ENCODE results near the gene PEX14. TPM values are rescaled to one million over a fixed set of nuclear protein-coding genes. Genes with fewer than 3 reads are reported as not detected.

Gene PEX14
- total RNA-seq, 1 experiment from 2014 or later = 14.0 TPM

DNA sequence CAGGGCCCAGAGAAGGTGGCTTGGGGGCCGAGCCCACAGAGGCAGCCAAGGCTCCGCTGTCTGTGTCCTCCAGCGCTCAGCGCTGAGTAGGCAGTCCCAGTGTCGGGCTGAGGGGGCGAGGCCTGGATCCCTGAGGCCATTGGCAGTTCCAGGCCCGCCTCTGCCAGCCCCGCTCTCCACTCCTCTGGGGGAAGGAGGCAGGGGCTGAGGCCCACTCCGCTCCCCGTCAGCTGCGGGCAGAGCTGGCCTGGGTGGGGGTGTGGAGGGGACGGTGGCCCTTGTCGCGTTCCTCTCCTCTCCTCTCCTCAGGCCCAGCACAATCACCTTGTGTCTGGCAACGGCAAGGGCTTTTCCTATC, 188.9 kb downstream of the PEX14 start:
- DNase-seq (ENCODE audit: low spot score) = no peak

DNA sequence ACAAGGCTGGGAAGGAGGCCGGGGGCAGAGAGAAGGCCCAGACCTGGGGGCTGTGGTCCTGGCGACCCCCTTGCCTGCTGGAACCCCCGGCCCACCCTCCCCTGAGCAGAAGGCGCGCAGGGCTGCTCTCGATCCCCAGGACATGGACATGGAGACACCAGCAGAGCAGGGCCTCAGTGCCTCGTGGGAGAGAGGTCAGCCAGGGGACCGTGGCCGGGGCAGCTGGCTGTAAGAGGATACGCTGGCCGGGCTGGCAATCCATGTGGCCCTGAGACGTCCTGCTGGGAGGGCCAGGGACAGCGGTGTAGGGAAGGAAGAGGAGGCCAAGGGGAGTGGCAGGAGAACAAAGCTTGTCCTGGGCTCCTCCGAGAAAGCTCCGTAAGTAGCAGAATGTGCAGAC, 189.5 kb downstream of the PEX14 start:
- no peak for DNase-seq (ENCODE audit: low spot score)

DNA sequence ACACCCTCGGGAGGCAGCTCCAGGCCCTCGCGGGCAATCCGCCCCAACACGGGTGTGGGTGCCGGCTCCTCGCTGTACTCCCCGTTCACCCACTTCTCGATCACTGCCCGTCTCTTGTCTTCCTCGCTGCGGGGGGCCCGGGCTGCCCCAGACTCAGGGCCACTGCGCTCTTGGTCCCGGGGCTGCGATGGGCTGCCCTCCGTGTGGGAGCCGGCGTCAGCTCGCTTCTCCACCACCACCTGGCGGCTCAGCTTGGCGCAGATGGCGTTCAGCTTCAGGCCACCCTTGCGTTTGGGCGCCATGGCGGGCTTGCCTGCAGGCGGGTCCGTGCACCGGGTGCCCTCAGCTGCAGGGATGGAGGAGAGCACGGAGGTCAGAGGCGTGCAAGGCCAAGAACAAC, 190.5 kb downstream of the PEX14 start:
- DNase-seq (ENCODE audit: low spot score) = no peak

DNA sequence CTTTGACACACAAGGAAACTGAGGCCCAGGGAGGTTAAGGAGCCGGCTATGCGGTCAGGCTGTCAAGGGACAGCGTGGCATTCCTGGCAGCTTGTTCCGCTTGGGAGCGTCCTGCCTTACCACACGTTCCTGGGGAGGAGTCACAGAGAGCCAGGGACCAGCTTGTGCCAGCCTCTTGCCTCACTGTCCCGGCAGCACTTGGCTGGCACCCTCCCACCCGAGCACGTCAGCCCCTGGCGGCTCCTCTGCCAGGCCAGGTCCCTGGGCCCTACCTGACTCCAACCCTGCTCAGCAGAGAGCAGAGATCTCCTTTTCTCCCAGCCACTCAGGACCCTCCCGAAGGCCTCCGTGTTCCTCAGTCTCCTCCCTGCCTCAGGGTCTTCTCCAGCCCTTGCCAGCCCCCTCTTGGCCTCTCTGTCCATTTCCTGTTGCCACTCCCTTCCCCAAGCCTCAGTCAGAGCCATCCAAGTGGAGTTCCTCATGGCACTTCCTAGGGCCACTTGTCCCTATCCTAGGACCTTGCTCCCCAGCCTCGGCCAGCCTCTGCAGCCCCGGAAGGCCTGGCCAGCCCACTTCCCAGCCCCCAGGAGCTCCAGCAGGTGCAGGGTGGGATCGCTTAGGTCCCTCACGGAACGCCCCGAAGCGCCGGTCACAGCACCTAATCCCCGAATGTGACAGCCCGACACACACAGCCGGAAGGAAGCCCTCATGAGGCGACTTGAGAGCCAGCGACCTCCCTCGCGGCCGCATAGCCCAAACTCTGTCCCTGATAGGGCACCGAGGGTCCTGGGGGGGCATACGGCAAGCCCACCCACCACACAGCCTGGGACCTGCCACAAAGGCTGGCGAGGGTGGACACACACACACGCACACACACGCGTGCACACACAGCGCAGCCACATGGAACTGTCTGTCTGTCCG, 191.4 kb downstream of the PEX14 start:
- DNase-seq (ENCODE audit: low spot score) = no peak

DNA sequence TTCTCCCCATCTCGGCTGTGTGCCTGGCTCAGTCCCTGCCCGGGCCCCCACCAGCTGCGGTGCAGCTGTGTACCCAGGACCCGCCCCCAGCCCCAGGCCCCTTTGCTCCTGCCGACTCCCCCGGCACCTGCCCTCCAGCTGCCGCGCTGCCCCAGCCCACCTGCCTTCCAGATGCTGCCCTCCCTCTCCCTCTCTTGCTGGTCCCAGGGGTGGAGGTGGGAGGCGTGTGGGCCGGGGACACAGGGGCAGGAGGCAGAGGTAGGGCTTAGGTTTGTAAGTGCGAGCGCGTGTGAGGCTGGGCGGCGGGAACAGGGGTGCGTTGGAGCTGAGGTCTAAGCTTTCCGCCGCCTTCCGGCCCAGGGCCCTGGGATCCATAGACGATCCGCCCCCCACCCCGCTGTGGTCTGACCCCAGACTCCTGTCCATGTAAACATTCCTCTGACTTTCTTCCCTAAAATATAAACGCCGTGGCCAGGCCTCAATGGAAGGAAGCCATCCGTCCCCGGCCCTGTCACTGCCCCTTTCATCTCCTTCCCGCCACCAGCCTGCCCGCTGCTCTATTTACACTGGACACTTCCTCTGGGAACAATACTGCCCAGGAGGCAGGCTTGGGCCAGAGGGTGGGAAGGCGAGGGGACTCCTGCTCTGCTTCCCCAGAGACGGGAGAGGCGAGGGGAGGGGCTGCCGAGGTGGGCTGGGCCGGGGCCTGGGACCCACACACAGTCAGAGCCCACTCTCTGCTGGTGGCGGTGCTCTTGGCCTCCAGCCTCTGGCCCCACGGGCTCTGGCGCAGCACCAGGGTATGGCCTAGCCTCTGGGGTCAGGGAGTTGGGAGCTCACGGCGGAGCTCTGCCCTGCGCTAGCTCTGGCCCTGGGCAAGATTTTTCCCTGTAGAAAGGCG, 193.4 kb downstream of the PEX14 start:
- DNase-seq (ENCODE audit: low spot score) = no peak

DNA sequence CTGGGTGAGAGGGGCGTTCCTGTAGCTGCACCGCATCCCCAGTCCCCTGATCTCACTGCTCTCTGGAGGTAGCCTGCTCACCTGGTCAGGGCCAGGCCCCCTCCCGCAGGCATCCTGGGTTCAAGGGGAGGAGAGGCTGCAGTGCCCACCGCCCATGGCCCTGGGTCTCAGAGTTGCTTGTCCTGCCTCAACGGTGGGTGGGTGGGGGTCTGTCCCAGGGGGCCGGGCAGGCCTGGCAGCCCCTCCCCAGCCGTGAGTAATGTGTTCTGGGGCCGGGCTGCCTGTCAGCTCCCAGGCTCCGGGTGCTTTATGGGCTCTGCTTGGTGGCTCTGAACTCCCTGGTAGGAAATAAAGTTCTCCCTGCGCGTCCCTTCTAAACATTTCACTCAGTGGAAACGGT, 194.8 kb downstream of the PEX14 start:
- DNase-seq (ENCODE audit: low spot score) = no peak

- no peak for DNase-seq (ENCODE audit: low spot score)
Observed at GRCh38 chr1:10670190-10670589, 195.4 kb downstream of the PEX14 start.

GRCh38 chr1:10671090-10671489, 196.3 kb downstream of the PEX14 start:
- no peak for DNase-seq (ENCODE audit: low spot score)

- DNase-seq (ENCODE audit: low spot score) = no peak
Observed at GRCh38 chr1:10671622-10672342, 197.0 kb downstream of the PEX14 start.

DNA sequence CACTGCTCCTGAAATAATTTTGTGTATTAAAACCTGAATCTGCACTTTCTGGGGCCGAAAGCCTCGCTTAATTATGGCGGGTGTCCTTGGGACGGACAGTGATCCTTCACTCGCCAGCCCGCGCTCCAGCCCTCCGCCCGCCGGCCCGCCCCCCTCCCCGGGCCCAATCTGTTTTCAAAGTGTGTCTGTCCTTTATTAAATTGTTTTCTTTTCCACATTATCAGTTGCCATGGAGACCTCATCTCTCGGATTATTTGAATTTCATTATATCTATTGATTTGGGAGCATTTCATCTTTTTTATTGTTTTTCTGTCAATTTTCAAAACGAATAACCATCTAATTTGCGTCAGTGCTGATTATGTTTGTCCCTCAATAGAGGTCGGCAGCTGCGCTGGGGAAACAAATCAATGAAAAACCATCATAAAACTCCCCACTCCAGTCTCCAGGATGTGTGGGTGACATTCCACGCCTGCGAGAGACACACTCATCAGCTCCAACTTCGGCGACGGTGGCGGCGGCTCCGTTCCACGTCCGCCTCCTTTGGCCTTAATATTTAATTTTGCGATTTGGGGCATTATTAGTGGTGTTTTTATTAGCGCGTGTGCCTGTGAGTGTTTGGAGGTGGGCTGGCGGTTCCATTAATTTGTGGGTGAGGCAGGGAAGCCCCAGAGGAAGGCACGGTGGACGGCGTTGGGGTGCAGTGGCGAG, 197.7 kb downstream of the PEX14 start:
- no peak for DNase-seq (ENCODE audit: low spot score)

GRCh38 chr1:10673109-10673711, 198.5 kb downstream of the PEX14 start:
- no peak for DNase-seq (ENCODE audit: low spot score)

- DNase-seq (ENCODE audit: low spot score) = no peak
Observed at GRCh38 chr1:10674222-10674621, 199.5 kb downstream of the PEX14 start.

GRCh38 chr1:10674700-10675609, 200.2 kb downstream of the PEX14 start:
- no peak for DNase-seq (ENCODE audit: low spot score)

DNA sequence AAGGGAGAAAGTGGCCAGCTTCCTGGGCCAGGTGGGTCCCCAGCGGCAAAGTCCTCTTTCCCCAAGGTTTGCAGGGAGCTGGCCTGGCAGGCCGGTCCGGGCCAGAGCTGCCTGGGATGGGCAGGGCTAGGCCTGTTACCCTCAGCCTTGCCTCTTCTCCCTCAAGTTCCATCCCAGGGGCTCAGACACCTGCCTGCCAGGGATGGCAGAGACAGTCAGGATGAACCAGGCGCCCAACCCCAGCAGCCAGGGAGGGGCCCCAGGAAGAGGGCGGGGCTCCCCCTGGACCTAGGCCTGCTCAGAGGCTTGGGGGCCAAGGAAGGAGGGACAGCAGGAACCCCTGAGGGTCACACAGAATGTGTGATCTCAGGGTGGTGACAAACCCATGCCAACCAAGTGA, 201.1 kb downstream of the PEX14 start:
- DNase-seq (ENCODE audit: low spot score) = no peak

DNA sequence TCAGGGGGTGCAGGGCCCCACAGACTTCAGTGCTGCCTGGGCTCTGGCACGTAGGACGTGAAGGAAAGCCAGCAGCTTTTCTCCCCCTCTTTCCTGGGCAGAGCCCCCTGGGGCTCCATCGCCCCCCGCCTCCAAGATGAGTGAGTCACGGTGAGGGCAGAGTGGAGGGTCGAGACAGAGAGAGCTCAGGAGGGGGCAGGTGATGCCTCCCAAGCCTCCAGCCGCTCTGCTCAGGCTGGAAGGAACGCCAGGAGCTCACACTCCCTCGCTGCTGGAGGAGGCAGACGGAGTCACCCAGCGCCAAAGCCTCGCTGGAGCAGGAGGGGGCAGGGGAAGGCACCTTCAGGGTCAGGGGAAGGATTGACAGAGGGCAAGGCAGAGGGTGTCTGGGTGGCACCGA, 202.2 kb downstream of the PEX14 start:
- DNase-seq (ENCODE audit: low spot score) = no peak

DNA sequence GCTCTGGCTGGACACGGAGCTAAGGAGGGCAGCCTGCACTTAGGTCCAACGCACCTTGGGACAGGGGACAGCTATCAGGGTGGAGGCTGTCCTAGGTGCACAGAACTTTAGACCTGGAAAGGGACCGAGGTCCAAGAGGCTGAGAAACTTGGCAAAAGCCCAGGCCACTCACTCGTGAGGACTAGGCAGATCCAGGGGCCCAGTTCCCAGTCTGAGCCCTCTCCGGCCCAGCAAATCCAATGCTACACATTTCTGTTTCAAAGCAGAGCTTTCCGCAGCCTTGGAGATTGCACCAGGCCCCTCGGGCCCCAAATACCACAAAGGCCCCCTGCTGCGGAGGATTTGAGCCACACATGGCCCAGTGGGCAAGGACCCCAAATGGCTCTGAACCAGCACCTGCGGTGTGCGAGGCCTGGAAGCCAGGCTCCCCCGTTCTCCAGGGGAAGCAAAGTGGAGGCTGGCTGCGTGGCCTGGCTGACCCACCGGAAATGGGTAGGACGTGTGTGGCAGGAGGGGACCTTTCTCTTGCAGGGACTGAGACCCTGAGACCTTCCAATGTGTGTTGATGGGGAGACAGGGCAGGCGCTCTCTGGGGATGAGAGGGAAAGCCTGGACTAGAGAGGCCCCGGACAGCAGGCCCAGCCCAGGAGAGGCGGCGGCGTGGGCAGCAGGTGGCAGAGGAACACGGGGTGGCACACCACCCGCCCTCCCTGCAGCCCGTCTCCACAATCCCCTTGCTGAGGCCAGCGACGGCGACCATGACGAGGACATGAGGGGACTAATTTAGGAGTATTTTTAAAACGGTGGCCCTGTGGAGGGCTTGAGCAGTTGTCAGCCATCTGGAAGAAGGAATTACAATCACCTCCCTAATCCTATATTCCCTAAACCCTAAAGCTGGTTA, 203.0 kb downstream of the PEX14 start:
- no peak for DNase-seq (ENCODE audit: low spot score)

DNA sequence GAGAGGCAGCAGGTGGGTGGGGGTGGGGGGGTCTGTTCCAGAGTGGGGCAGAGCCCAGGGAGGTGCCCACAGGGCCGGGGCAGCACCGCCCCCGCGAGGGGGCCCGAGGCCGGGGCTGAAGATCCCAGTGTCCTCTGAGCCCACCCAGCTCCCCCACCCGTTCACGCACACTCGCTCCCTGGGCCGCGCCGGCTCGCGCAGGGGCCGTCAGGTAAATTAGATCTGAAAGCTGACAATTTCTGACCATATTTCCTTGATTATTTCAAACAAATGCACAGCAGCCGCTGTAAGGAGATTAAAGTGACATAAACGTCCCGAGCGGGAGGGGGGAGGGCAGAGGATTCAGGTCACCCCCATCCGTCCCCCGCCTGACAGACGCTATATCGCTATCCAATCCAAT, 203.7 kb downstream of the PEX14 start:
- no peak for DNase-seq (ENCODE audit: low spot score)

- no peak for DNase-seq (ENCODE audit: low spot score)
Observed at GRCh38 chr1:10678852-10679251, 204.1 kb downstream of the PEX14 start.

Measured in H4 (cell line).